Nephron progenitor cell (in vitro differentiated cells): ENCODE data around the gene NTN1.
A peak's percentile ranks its signal among the peaks of the same experiment; 100 is the strongest.
"Not testable (repeated sequence)": the region's sequence is repeated elsewhere in the genome, so short reads cannot be mapped to it uniquely, and the experiment has no call there.

Experiments used
- DNase-seq: peaks from one replicate; pipeline ENCODE4 v3.0.0; 2021
- H3K27ac Mint-ChIP-seq: 2 replicates; pipeline ENCODE4 v1.8.0; 2021; ENCODE audit warnings: mild to moderate bottlenecking, moderate library complexity, mixed read lengths
- H3K27me3 Mint-ChIP-seq: 2 replicates; pipeline ENCODE4 v1.8.0; 2021; ENCODE audit warnings: mild to moderate bottlenecking, low read depth, mixed read lengths; ENCODE audit not compliant: poor library complexity
- H3K36me3 Mint-ChIP-seq: 2 replicates; pipeline ENCODE4 v1.8.0; 2021; ENCODE audit warnings: low read depth, mixed read lengths
- H3K4me1 Mint-ChIP-seq: 2 replicates; pipeline ENCODE4 v1.8.0; 2021; ENCODE audit warnings: mixed read lengths
- H3K4me3 Mint-ChIP-seq: 2 replicates; pipeline ENCODE4 v1.8.0; 2021; ENCODE audit warnings: mild to moderate bottlenecking, moderate library complexity, mixed read lengths
- H3K9me3 Mint-ChIP-seq: 2 replicates; pipeline ENCODE4 v1.8.0; 2021; ENCODE audit warnings: mild to moderate bottlenecking, moderate library complexity, mixed read lengths
- TF ChIP-seq, protein P1 (sequence below): fragments of 200-600 bp; sonication (generic); IDR thresholded peaks from 2 replicates; pipeline ENCODE4 v1.5.0; 2021; ENCODE audit warnings: antibody characterized with exemption

The NTN1 gene

DNA sequence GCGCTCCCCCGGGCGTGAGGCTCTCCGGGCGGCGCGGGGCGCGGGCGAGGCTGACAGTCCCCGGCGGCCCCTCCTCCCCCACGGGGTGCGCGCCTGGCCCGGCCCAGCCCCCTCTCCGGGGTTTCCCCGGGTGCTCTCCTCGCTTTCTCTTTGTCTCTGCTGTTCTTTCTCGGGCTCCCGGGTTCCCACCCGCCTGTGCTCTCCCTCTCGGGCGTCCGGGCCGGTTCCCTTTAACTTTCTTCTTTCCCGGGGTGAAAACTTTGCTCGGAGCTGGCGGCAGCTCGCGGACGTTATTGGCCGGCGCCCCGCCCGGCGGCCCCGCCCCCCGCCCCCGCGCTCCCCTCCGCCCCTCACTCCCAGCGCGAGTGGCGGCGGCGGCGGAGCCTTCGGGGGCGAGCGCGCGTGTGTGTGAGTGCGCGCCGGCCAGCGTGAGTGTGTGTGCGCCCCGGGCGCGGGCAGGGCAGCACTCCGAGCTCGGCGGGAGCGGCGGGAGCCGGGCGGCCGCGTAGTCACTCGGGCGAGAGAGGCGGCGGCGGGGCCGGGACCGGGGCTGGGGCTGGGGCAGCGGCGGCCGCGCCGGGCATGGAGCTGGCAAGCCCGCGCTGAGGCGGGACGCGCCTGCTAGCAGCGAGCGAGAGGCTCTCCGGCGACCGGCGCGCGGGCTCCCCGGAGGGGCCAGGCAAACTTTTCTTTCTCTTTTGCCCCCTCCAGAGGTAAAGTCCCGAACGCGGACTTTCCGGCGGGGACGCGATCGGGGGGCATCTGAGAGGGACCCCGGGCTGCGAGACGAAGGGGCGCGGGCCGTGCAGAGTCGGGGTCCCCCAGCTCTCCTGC, at the start of gene NTN1:
NTN1 (plus strand) TSS at position 353 of the 834 bp plus-strand sequence. CDS start 864 bp downstream, outside the sequence.
- peaks cover 46% of the 10 kb centered on the region for H3K4me1 Mint-ChIP-seq
- H3K4me3 Mint-ChIP-seq, result peak within 1 kb of the TSS; percentile 83
- no peak within 1 kb of the TSS for H3K27ac Mint-ChIP-seq
- peaks cover 32% of the 10 kb centered on the region for H3K27me3 Mint-ChIP-seq
- H3K9me3 Mint-ChIP-seq, result no peaks in the 10 kb centered on the region
- no peaks in the 10 kb centered on the region for H3K36me3 Mint-ChIP-seq
- TF ChIP-seq, protein P1, sequence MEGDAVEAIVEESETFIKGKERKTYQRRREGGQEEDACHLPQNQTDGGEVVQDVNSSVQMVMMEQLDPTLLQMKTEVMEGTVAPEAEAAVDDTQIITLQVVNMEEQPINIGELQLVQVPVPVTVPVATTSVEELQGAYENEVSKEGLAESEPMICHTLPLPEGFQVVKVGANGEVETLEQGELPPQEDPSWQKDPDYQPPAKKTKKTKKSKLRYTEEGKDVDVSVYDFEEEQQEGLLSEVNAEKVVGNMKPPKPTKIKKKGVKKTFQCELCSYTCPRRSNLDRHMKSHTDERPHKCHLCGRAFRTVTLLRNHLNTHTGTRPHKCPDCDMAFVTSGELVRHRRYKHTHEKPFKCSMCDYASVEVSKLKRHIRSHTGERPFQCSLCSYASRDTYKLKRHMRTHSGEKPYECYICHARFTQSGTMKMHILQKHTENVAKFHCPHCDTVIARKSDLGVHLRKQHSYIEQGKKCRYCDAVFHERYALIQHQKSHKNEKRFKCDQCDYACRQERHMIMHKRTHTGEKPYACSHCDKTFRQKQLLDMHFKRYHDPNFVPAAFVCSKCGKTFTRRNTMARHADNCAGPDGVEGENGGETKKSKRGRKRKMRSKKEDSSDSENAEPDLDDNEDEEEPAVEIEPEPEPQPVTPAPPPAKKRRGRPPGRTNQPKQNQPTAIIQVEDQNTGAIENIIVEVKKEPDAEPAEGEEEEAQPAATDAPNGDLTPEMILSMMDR, result no peak
- DNase-seq, result peak; percentile 77

DNA sequence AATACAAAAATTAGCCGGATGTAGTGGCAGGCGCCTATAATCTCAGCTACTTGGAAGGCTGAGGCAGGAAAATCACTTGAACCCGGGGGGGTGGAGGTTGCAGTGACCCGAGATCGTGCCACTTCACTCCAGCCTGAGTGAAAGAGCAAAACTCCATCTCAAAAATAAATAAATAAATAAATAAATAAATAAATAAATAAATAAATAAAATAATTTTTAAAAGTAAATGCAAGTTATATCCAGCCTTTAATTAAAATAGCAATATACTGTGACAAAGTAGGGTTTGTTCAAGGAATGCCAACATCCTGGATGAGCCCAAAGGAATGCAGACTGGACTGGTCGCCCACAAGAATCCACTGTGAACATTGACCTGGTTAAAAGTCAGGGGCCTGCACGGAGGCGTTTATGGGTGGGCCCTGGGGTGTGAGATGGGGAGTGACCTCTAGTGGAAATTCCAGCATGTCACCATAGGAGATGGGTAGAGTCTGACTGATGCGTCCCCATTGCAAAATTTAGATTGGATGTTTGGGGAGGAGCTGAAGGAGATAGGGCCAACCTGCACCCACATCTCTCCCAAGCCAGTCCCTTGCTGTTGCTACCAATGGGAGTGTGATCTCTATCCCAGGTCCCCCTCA, 46.1 kb upstream of the NTN1 start:
- no peak for DNase-seq
- Mint-ChIP-seq H3K27ac (no peak overlapping the region), H3K27me3 (peaks cover 16% of the 10 kb centered on the region), H3K4me1 (peaks cover 10% of the 10 kb centered on the region), H3K36me3 (peaks cover 9% of the 10 kb centered on the region), H3K9me3 (peaks cover 34% of the 10 kb centered on the region), H3K4me3 (no peak overlapping the region)
- TF ChIP-seq, protein P1, result no peak

GRCh38 chr17:8976638-8977037, 44.7 kb upstream of the NTN1 start:
- TF ChIP-seq, protein P1, result no peak
- no peak overlapping the region for H3K4me3 Mint-ChIP-seq

DNA sequence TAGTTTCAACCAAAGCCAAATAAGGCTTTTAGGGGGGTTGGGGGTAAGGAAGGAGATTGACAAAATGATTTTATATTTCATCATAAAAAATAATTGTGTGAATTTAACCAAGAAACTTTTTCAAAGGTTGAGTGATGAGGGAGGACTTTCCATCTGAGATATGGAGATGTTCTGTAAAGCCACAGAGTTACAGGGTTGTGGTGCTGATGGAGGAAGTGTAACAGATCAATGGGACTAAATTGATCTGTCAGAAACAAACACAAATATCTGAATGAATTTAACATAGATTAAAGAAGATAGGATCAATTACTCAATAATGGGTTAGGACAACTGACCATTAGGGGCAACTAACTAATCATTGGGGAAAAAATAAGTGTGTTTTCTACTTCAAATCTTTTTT, 41.6 kb upstream of the NTN1 start:
- no peak for DNase-seq
- H3K36me3 Mint-ChIP-seq, result no peaks in the 10 kb centered on the region

More at GRCh38 chr17:8976638-8977037, 44.7 kb upstream of the NTN1 start:
- DNase-seq, result no peak
- Mint-ChIP-seq H3K4me1 (peaks cover 10% of the 10 kb centered on the region), H3K9me3 (peaks cover 20% of the 10 kb centered on the region), H3K27ac (no peak overlapping the region), H3K36me3 (peaks cover 8% of the 10 kb centered on the region), H3K27me3 (peaks cover 4% of the 10 kb centered on the region)

DNA sequence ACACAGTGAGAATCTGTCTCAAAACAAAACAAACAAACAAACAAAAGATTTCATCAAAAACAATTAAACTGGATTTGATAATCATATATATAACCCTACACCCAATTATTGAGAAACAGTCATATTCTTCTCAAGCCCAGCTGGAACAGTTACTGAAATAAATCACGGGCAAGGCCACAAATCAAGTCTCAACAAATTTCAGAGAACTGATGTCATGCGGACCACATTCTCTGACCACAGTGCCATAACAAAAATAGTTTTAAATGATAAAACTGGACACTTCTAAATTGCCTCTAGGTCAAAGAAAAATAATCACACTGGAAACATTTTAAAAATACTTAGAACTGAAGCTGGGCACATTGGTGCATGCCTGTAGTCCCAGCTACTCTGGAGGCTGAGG, 39.9 kb upstream of the NTN1 start:
- TF ChIP-seq, protein P1, result no peak
- no peak for DNase-seq
- H3K27ac Mint-ChIP-seq, result no peak overlapping the region
- no peaks in the 10 kb centered on the region for H3K36me3 Mint-ChIP-seq
- H3K4me3 Mint-ChIP-seq, result no peak overlapping the region
- H3K9me3 Mint-ChIP-seq, result peaks cover 42% of the 10 kb centered on the region
- peaks cover 6% of the 10 kb centered on the region for H3K27me3 Mint-ChIP-seq
- H3K4me1 Mint-ChIP-seq, result peaks cover 3% of the 10 kb centered on the region

More for the DNA sequence above, 41.6 kb upstream of the NTN1 start:
- Mint-ChIP-seq H3K27me3 (peaks cover 6% of the 10 kb centered on the region), H3K4me1 (peaks cover 10% of the 10 kb centered on the region), H3K9me3 (peaks cover 25% of the 10 kb centered on the region), H3K27ac (no peak overlapping the region), H3K4me3 (no peak overlapping the region)
- TF ChIP-seq, protein P1, result no peak

- H3K4me1 Mint-ChIP-seq, DNase-seq, H3K36me3 Mint-ChIP-seq, H3K27ac Mint-ChIP-seq, H3K27me3 Mint-ChIP-seq, H3K4me3 Mint-ChIP-seq: not testable (repeated sequence)
- H3K9me3 Mint-ChIP-seq, result peaks cover 54% of the 10 kb centered on the region
Observed at GRCh38 chr17:8984225-8984624, 37.1 kb upstream of the NTN1 start.
